Activated CD4-positive, alpha-beta T cell treated with anti-CD3 and anti-CD28 coated beads, Interleukin-2, amount 10 ng/mL, durations not matched to agents 24 days and 14 days (primary cell): ENCODE data around the gene TNIP1. TPM values are rescaled to one million over a fixed set of nuclear protein-coding genes. Genes with fewer than 3 reads are reported as not detected.

Experiments used
- DNase-seq: peaks from one replicate; pipeline ENCODE4 v3.0.0; 2022
- H3K27ac Mint-ChIP-seq: one replicate; pipeline ENCODE4 v1.8.0; 2022; ENCODE audit warnings: mild to moderate bottlenecking, mixed read lengths
- H3K27me3 Mint-ChIP-seq: one replicate; pipeline ENCODE4 v1.8.0; 2022; ENCODE audit warnings: mixed read lengths
- H3K36me3 Mint-ChIP-seq: one replicate; pipeline ENCODE4 v1.8.0; 2022; ENCODE audit warnings: low read depth, mild to moderate bottlenecking, mixed read lengths
- H3K4me1 Mint-ChIP-seq: one replicate; pipeline ENCODE4 v1.8.0; 2021; ENCODE audit warnings: mixed read lengths
- H3K4me3 Mint-ChIP-seq: one replicate; pipeline ENCODE4 v1.8.0; 2022; ENCODE audit warnings: mild to moderate bottlenecking, moderate library complexity, mixed read lengths
- H3K9me3 Mint-ChIP-seq: one replicate; pipeline ENCODE4 v1.8.0; 2021; ENCODE audit warnings: mixed read lengths
- intact Hi-C: fragments of 100-400 bp; cut with micrococcal nuclease; formaldehyde crosslinking; loops from one replicate; pipeline ENCODE4 v1.15.1; 2023
- total RNA-seq: library from RNA; stranded (reverse); gene quantifications from 2 replicates; pipeline ENCODE4 v1.2.3, GENCODE V29; 2022

The TNIP1 gene
- total RNA-seq, 1 donor from 2014 or later, result 345 TPM

DNA sequence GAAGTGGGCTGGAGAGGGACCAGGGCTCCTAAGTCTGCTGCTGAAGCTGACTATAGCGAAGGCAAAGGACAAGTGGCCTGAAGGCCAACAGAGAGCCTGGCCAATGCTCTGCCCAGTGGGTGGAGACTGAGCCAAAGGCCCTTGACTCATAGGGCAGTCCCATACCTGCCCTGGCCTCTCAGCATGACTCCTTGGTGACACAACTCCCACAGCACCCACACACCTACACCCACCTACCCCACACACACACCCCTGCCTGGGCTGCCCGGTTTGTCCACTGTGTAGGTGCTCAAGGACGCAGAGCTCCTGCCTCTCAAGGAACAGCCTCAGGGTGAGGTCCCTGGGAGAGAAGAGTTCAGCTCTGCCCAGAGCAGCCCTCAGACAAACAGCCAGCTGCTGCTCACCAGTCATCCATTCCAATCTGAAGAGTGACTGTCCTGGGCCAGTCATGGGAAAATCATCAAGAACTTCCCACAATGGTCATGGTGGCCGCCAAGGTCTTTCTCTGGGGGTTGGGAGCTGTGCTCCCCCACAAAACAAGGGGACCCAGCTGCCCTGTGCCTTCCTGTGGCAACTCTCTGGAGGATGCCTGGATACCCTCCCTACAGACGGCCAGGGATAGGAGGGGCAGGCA lies 5.0 kb downstream of the TNIP1 start:
- DNase-seq, result no peak
- H3K4me1 Mint-ChIP-seq, result peaks cover 66% of the 10 kb centered on the region
- peak overlapping the region; percentile 94 for H3K27ac Mint-ChIP-seq
- H3K9me3 Mint-ChIP-seq, result no peaks in the 10 kb centered on the region
- peaks cover 86% of the 10 kb centered on the region for H3K36me3 Mint-ChIP-seq
- intact Hi-C loops, result no loop called here
- H3K27me3 Mint-ChIP-seq, result no peaks in the 10 kb centered on the region
- peak overlapping the region; percentile 82 for H3K4me3 Mint-ChIP-seq

- Mint-ChIP-seq H3K36me3 (peaks cover 87% of the 10 kb centered on the region), H3K9me3 (no peaks in the 10 kb centered on the region), H3K27me3 (no peaks in the 10 kb centered on the region), H3K27ac (no peak overlapping the region), H3K4me1 (peaks cover 71% of the 10 kb centered on the region), H3K4me3 (no peak overlapping the region)
- DNase-seq, result no peak
- intact Hi-C loops, result no loop called here
Observed at GRCh38 chr5:151074557-151074956, 6.3 kb downstream of the TNIP1 start.

- Mint-ChIP-seq H3K9me3 (no peaks in the 10 kb centered on the region), H3K27ac (no peak overlapping the region), H3K4me3 (no peak overlapping the region), H3K4me1 (peaks cover 73% of the 10 kb centered on the region), H3K27me3 (no peaks in the 10 kb centered on the region), H3K36me3 (peaks cover 85% of the 10 kb centered on the region)
- intact Hi-C loops, result no loop called here
- no peak for DNase-seq
Observed at GRCh38 chr5:151073280-151073679, 7.6 kb downstream of the TNIP1 start.

- Mint-ChIP-seq H3K27me3 (no peaks in the 10 kb centered on the region), H3K9me3 (no peaks in the 10 kb centered on the region), H3K4me1 (peaks cover 73% of the 10 kb centered on the region), H3K36me3 (peaks cover 85% of the 10 kb centered on the region), H3K27ac (peak overlapping the region; percentile 66), H3K4me3 (no peak overlapping the region)
- intact Hi-C loops, result no loop called here
- no peak for DNase-seq
Observed at GRCh38 chr5:151072630-151073025, 8.2 kb downstream of the TNIP1 start.

GRCh38 chr5:151071848-151072629 lies 8.8 kb downstream of the TNIP1 start:
- DNase-seq, result no peak
- peaks cover 73% of the 10 kb centered on the region for H3K4me1 Mint-ChIP-seq
- intact Hi-C loops, result no loop called here
- peak overlapping the region; percentile 66 for H3K27ac Mint-ChIP-seq
- H3K9me3 Mint-ChIP-seq, result no peaks in the 10 kb centered on the region
- H3K27me3 Mint-ChIP-seq, result no peaks in the 10 kb centered on the region
- H3K36me3 Mint-ChIP-seq, result peaks cover 85% of the 10 kb centered on the region
- H3K4me3 Mint-ChIP-seq, result no peak overlapping the region

- peaks cover 84% of the 10 kb centered on the region for H3K36me3 Mint-ChIP-seq
- intact Hi-C loops, result no loop called here
- no peak for DNase-seq
- no peaks in the 10 kb centered on the region for H3K27me3 Mint-ChIP-seq
- H3K9me3 Mint-ChIP-seq, result no peaks in the 10 kb centered on the region
- peak overlapping the region; percentile 37 for H3K27ac Mint-ChIP-seq
- no peak overlapping the region for H3K4me3 Mint-ChIP-seq
- peaks cover 73% of the 10 kb centered on the region for H3K4me1 Mint-ChIP-seq
Observed at GRCh38 chr5:151071021-151071420, 9.8 kb downstream of the TNIP1 start.

- Mint-ChIP-seq H3K27me3 (no peaks in the 10 kb centered on the region), H3K36me3 (peaks cover 83% of the 10 kb centered on the region), H3K4me1 (peaks cover 73% of the 10 kb centered on the region), H3K4me3 (no peak overlapping the region), H3K9me3 (no peaks in the 10 kb centered on the region), H3K27ac (peak overlapping the region; percentile 34)
- no peak for DNase-seq
- intact Hi-C loops, result no loop called here
Observed at GRCh38 chr5:151070449-151070848, 10.4 kb downstream of the TNIP1 start.

- Mint-ChIP-seq H3K36me3 (peaks cover 81% of the 10 kb centered on the region), H3K27ac (peak overlapping the region; percentile 93), H3K9me3 (no peaks in the 10 kb centered on the region), H3K4me1 (peaks cover 78% of the 10 kb centered on the region), H3K27me3 (no peaks in the 10 kb centered on the region), H3K4me3 (peak overlapping the region; percentile 66)
- intact Hi-C loops, result loop anchor here (1.0 kb wide), 1 partner anchor 10 kb away; no protein-coding TSS in a partner anchor
- no peak for DNase-seq
Observed at GRCh38 chr5:151068433-151069197, 12.2 kb downstream of the TNIP1 start.

DNA sequence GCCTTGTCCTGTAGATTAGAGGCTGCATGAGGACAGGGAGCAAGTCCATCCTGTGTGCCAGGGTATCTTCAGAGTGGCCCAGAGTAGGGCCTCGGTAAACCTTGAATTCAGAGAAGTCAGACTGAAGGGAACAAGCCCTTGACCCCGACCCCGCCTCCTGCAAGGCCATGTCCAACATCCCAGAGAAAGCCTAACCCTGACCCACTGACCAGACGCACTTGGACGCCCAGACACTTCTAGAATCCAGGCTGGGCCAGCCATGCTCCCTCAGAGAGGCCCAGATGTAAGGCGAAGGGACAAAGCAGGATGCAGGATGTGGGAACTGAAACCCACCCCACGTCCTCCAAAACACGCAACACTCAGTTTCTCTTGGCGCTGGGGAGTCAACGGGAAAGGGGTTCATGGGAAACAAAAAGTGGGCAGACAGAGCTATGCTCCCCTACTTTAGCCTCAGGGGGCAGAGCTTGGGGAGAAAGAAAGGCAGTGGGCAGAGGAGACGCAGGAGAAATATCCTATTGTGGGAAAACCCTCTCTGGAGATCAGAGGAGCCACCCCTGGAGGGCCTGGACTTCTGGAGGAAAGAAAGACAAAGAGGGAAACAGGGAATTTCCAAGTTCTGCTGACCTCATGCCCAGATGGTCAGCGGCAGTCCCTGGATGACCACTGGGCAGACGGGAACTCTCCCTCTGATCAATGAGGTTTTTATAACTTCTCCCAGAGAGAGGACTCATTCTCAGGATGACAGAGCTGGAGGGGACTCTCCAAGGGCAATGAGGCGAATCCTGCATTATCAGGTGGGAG lies 13.0 kb downstream of the TNIP1 start:
- H3K27ac Mint-ChIP-seq, result peak overlapping the region; percentile 93
- DNase-seq, result no peak
- peaks cover 82% of the 10 kb centered on the region for H3K36me3 Mint-ChIP-seq
- peaks cover 83% of the 10 kb centered on the region for H3K4me1 Mint-ChIP-seq
- H3K27me3 Mint-ChIP-seq, result no peaks in the 10 kb centered on the region
- intact Hi-C loops, result no loop called here
- no peaks in the 10 kb centered on the region for H3K9me3 Mint-ChIP-seq
- peak overlapping the region; percentile 66 for H3K4me3 Mint-ChIP-seq

DNA sequence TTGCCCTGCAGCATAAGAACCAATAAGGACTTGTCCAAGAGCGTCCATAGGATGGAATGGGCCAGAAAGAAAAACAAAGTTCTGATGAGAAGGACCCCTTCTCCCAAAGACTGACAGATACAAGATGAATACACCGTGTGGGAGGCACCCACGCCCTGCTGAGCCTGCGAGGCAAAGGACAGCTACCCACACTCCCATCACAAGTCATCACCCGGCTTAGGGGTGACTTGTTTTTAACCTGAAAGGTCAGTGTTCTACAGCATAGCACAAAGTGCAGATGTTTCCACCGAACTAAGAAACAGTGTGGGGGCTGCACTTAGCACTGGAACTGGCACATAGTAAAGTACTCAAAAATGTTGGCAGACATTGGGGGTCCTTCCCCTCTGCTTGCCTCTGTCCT lies 13.9 kb downstream of the TNIP1 start:
- peaks cover 79% of the 10 kb centered on the region for H3K4me1 Mint-ChIP-seq
- DNase-seq, result no peak

GRCh38 chr5:151065609-151066008 lies 15.2 kb downstream of the TNIP1 start:
- Mint-ChIP-seq H3K9me3 (no peaks in the 10 kb centered on the region), H3K4me1 (peaks cover 78% of the 10 kb centered on the region), H3K27me3 (no peaks in the 10 kb centered on the region), H3K4me3 (peak overlapping the region; percentile 55), H3K36me3 (peaks cover 81% of the 10 kb centered on the region), H3K27ac (peak overlapping the region; percentile 93)
- intact Hi-C loops, result loop anchor here (1.0 kb wide), 1 partner anchor 13 kb away; no protein-coding TSS in a partner anchor
- DNase-seq, result no peak

More for the DNA sequence above, 13.9 kb downstream of the TNIP1 start:
- no peaks in the 10 kb centered on the region for H3K27me3 Mint-ChIP-seq
- H3K9me3 Mint-ChIP-seq, result no peaks in the 10 kb centered on the region
- peak overlapping the region; percentile 55 for H3K4me3 Mint-ChIP-seq
- H3K36me3 Mint-ChIP-seq, result peaks cover 82% of the 10 kb centered on the region
- peak overlapping the region; percentile 93 for H3K27ac Mint-ChIP-seq
- intact Hi-C loops, result no loop called here

DNA sequence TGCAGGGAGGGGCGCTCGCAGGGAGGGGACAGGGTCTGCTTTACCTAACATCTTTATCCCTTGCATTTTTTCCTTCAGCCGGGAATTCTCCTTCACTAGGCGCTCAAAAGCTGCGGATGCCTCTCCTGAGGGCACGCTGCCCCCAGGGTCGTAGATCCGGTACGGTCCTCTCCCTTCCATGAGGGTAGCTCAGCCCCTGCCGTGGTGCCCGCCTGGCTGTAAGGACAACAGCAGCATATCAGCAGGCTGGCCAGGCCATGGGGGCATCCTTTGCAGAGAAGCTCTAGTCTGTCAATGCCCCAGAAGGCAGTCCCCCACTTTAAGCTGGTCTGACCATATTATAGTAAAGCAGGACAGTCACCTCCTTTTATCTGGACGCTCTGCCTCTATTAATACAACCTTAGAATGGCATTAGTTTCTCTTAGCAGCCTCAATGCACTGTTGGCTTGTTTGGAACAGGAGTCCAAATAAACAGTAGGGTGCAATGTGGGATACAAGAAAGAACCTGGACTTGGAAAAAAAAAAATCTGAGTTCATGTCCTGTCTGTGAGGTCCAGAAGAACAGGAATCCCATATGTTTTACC lies 15.8 kb downstream of the TNIP1 start:
- peak overlapping the region; percentile 93 for H3K27ac Mint-ChIP-seq
- DNase-seq, result no peak
- intact Hi-C loops, result loop anchor here (1.0 kb wide), 1 partner anchor 13 kb away; no protein-coding TSS in a partner anchor
- peaks cover 80% of the 10 kb centered on the region for H3K4me1 Mint-ChIP-seq
- H3K36me3 Mint-ChIP-seq, result peaks cover 79% of the 10 kb centered on the region
- no peak overlapping the region for H3K4me3 Mint-ChIP-seq
- no peaks in the 10 kb centered on the region for H3K27me3 Mint-ChIP-seq
- no peaks in the 10 kb centered on the region for H3K9me3 Mint-ChIP-seq
